ENCODE results near the gene AKT1. TPM values are rescaled to one million over a fixed set of nuclear protein-coding genes. Genes with fewer than 3 reads are reported as not detected.

Gene AKT1
- total RNA-seq, 1 experiment from 2014 or later = 123 TPM

- peaks cover 10% of the 10 kb centered on the region for H3K36me3 ChIP-seq (ENCODE audit: insufficient read depth, low read length, poor library complexity, severe bottlenecking)
- no peak for TF ChIP-seq CTCF (conservative IDR thresholded peaks at IDR 0.05; ENCODE audit: low read depth, low read length)
- no peak for TF ChIP-seq EZH2 (IDR thresholded peaks at IDR 0.05; ENCODE audit: borderline replicate concordance, low read depth, low read length, poor library complexity, severe bottlenecking)
- no peaks in the 10 kb centered on the region for H3K9me3 ChIP-seq (ENCODE audit: low read depth, low read length, poor library complexity, severe bottlenecking)
- H3K4me1 ChIP-seq (ENCODE audit: insufficient read depth, low read length, poor library complexity, severe bottlenecking) = peaks cover 15% of the 10 kb centered on the region
- H3K4me3 ChIP-seq (ENCODE audit: low read depth, low read length, poor library complexity, severe bottlenecking) = peak overlapping the region; percentile 66
- POLR2A ChIA-PET (ENCODE audit: low non-redundant PET) = no interaction called here
- CTCF ChIA-PET = no interaction called here
- intact Hi-C loops (cut with micrococcal nuclease; ENCODE audit: unreplicated experiment) = no loop called here
- H3K27me3 ChIP-seq (replicated peaks; ENCODE audit: insufficient read depth, low read depth, low read length, poor library complexity) = no peaks in the 10 kb centered on the region
- BruUV-seq (replicated peaks) = no TSS peak
- H3K27ac ChIP-seq (ENCODE audit: low read depth, low read length, poor library complexity, severe bottlenecking) = peak overlapping the region; percentile 33
- DNase-seq (ENCODE audit: low spot score) = no peak
Measured at GRCh38 chr14:104793703-104793959, 1.9 kb downstream of the AKT1 start.

- intact Hi-C loops (cut with micrococcal nuclease; ENCODE audit: unreplicated experiment) = no loop called here
Measured at GRCh38 chr14:104792945-104793702, 2.4 kb downstream of the AKT1 start.

GRCh38 chr14:104792101-104792884, 3.3 kb downstream of the AKT1 start:
- DNase-seq (ENCODE audit: low spot score) = no peak
- Histone ChIP-seq H3K9me3 (ENCODE audit: low read depth, low read length, poor library complexity, severe bottlenecking) (no peaks in the 10 kb centered on the region), H3K36me3 (ENCODE audit: insufficient read depth, low read length, poor library complexity, severe bottlenecking) (peaks cover 10% of the 10 kb centered on the region), H3K4me3 (ENCODE audit: low read depth, low read length, poor library complexity, severe bottlenecking) (no peak overlapping the region), H3K4me1 (ENCODE audit: insufficient read depth, low read length, poor library complexity, severe bottlenecking) (peaks cover 15% of the 10 kb centered on the region), H3K27me3 (replicated peaks; ENCODE audit: insufficient read depth, low read depth, low read length, poor library complexity) (no peaks in the 10 kb centered on the region), H3K27ac (ENCODE audit: low read depth, low read length, poor library complexity, severe bottlenecking) (no peak overlapping the region)
- intact Hi-C loops (cut with micrococcal nuclease; ENCODE audit: unreplicated experiment) = no loop called here
- ChIA-PET CTCF (interaction anchor here (0.7 kb wide), 1 partner anchor 24 kb away, joined by 3 read pairs; no protein-coding TSS in a partner anchor), POLR2A (ENCODE audit: low non-redundant PET) (no interaction called here)
- no TSS peak for BruUV-seq (replicated peaks)
- TF ChIP-seq CTCF (conservative IDR thresholded peaks at IDR 0.05; ENCODE audit: low read depth, low read length) (no peak), EZH2 (IDR thresholded peaks at IDR 0.05; ENCODE audit: borderline replicate concordance, low read depth, low read length, poor library complexity, severe bottlenecking) (no peak)

More at GRCh38 chr14:104792945-104793702, 2.4 kb downstream of the AKT1 start:
- BruUV-seq (replicated peaks) = no TSS peak
- TF ChIP-seq EZH2 (IDR thresholded peaks at IDR 0.05; ENCODE audit: borderline replicate concordance, low read depth, low read length, poor library complexity, severe bottlenecking) (no peak), CTCF (conservative IDR thresholded peaks at IDR 0.05; ENCODE audit: low read depth, low read length) (no peak)
- Histone ChIP-seq H3K4me1 (ENCODE audit: insufficient read depth, low read length, poor library complexity, severe bottlenecking) (peaks cover 15% of the 10 kb centered on the region), H3K4me3 (ENCODE audit: low read depth, low read length, poor library complexity, severe bottlenecking) (no peak overlapping the region), H3K36me3 (ENCODE audit: insufficient read depth, low read length, poor library complexity, severe bottlenecking) (peaks cover 10% of the 10 kb centered on the region), H3K9me3 (ENCODE audit: low read depth, low read length, poor library complexity, severe bottlenecking) (no peaks in the 10 kb centered on the region), H3K27ac (ENCODE audit: low read depth, low read length, poor library complexity, severe bottlenecking) (peak overlapping the region; percentile 33), H3K27me3 (replicated peaks; ENCODE audit: insufficient read depth, low read depth, low read length, poor library complexity) (no peaks in the 10 kb centered on the region)
- POLR2A ChIA-PET (ENCODE audit: low non-redundant PET) = no interaction called here
- DNase-seq (ENCODE audit: low spot score) = no peak
- CTCF ChIA-PET = no interaction called here
